Ishikawa (cell line): ENCODE measurements around the gene MAP4K4.

Source experiments
- FOXM1 ChIP-seq: IDR thresholded peaks from 2 replicates; pipeline ENCODE4 v1.6.1; 2012; ENCODE audit warnings: low read depth, borderline replicate concordance
- RAD21 ChIP-seq: IDR thresholded peaks from 2 replicates; pipeline ENCODE4 v1.6.1; 2012; ENCODE audit warnings: low read depth
- REST ChIP-seq: IDR thresholded peaks from 2 replicates; pipeline ENCODE4 v1.6.1; 2012; ENCODE audit warnings: low read depth, mild to moderate bottlenecking
- TAF1 ChIP-seq: IDR thresholded peaks from 2 replicates; pipeline ENCODE4 v1.6.1; 2012; ENCODE audit warnings: low read depth, mild to moderate bottlenecking
- TEAD4 ChIP-seq: IDR thresholded peaks from 2 replicates; pipeline ENCODE4 v1.6.1; 2012
- TF ChIP-seq, protein P1 (sequence below): IDR thresholded peaks from 2 replicates; pipeline ENCODE4 v1.6.1; 2012

DNA sequence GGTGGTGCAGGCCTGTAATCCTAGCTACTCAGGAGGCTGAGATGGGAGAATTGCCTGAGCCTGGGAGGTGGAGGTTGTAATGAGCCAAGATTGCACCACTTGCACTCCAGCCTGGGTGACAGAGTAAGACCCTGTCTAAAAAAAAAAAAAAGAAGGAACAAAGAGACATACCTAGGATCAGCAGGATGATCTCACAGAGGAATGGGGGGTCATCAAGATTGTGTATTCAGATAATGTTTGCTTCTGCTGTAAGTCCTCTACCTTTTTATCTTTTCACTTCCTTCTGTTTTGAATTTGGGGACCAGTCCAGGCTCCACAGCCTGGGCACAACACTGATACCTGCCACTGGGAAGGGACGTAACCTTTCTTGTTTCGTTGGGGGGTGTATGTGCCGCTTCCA is 53.2 kb downstream of the MAP4K4 start:
- TF ChIP-seq TEAD4 = no peak
- no peak for TF ChIP-seq FOXM1
- TF ChIP-seq TAF1 = no peak
- TF ChIP-seq REST = no peak
- no peak for TF ChIP-seq RAD21
- TF ChIP-seq, protein P1, sequence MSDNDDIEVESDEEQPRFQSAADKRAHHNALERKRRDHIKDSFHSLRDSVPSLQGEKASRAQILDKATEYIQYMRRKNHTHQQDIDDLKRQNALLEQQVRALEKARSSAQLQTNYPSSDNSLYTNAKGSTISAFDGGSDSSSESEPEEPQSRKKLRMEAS = no peak
